Esophagus (tissue), 2 donors: ENCODE data around the gene PYGL. TPM values are rescaled to one million over a fixed set of nuclear protein-coding genes. Genes with fewer than 3 reads are reported as not detected.

Experiments
- H3K27ac ChIP-seq, 2 donors: one replicate each; pipeline ENCODE4 v1.5.1; 2013; ENCODE audit warnings: low read depth in 2 of 2, mild to moderate bottlenecking in 2 of 2, inconsistent platforms in 1 of 2, low read length in 1 of 2, moderate library complexity in 1 of 2
- H3K27me3 ChIP-seq, 2 donors: one replicate each; pipeline ENCODE4 v1.6.1; 2013; ENCODE audit warnings: low read length in 2 of 2, control low read depth in 1 of 2, mild to moderate bottlenecking in 1 of 2; ENCODE audit not compliant: insufficient read depth in 2 of 2, control insufficient read depth in 1 of 2
- H3K36me3 ChIP-seq, 2 donors: one replicate each; pipeline ENCODE4 v1.6.1; 2013; ENCODE audit warnings: low read length in 1 of 2; ENCODE audit not compliant: control insufficient read depth in 2 of 2, insufficient read depth in 2 of 2
- H3K4me1 ChIP-seq, 2 donors: one replicate each; pipeline ENCODE4 v1.6.1; 2013; ENCODE audit warnings: low read length in 1 of 2; ENCODE audit not compliant: control insufficient read depth in 2 of 2, insufficient read depth in 2 of 2
- H3K4me3 ChIP-seq, 2 donors: one replicate each; pipeline ENCODE4 v1.5.1; 2013; ENCODE audit warnings: low read length in 2 of 2, mild to moderate bottlenecking in 2 of 2, low read depth in 1 of 2, moderate library complexity in 1 of 2
- H3K9me3 ChIP-seq, 2 donors: one replicate each; pipeline ENCODE4 v1.6.1; 2013; ENCODE audit warnings: mild to moderate bottlenecking in 2 of 2, low read depth in 1 of 2, low read length in 1 of 2, moderate library complexity in 1 of 2; ENCODE audit not compliant: control insufficient read depth in 2 of 2, insufficient read depth in 1 of 2
- WGBS, 2 donors: extraction: QIAGEN DNeasy Blood & Tissue Kit; methylation state at CpG; one replicate each; pipeline ENCODE4 v1.1.7; 2013; 5-methylcytosine and 5-hydroxymethylcytosine counted together
- polyA plus RNA-seq, 2 donors: library from polyadenylated mRNA; stranded (reverse); fragments of 200-250 nt; gene quantifications; one replicate each; pipeline ENCODE4 v1.2.3, GENCODE V29; 2013
- donor health status: healthy with polysubstance abuse.
- donor health status: Bipolar disorder and iron deficiency.

The PYGL gene
- polyA plus RNA-seq, 2 donors: 35.5 to 69.0 TPM

- whole genome bisulfite sequencing, 2 donors: 54 to 65% methylated on average over 1 of the region's 1 CpG
- H3K27ac ChIP-seq: peak overlapping the region in 1 of 2 donors; percentile 31
- H3K4me1 ChIP-seq: no peaks in the 10 kb centered on the region
- H3K36me3 ChIP-seq: peaks cover 3 to 4% of the 10 kb centered on the region in 2 donors
- no peak overlapping the region for H3K4me3 ChIP-seq
- no peaks in the 10 kb centered on the region for H3K9me3 ChIP-seq
- no peaks in the 10 kb centered on the region for H3K27me3 ChIP-seq
Measured at GRCh38 chr14:50932156-50932555, 12.1 kb downstream of the PYGL start.

- Histone ChIP-seq H3K4me1 (no peaks in the 10 kb centered on the region), H3K36me3 (peaks cover 3 to 4% of the 10 kb centered on the region in 2 donors), H3K27me3 (no peaks in the 10 kb centered on the region), H3K9me3 (no peaks in the 10 kb centered on the region), H3K4me3 (no peak overlapping the region), H3K27ac (no peak overlapping the region)
- WGBS, 2 donors: 95 to 96% methylated on average over 3 of the region's 3 CpGs
Measured at GRCh38 chr14:50931559-50931958, 12.7 kb downstream of the PYGL start.

GRCh38 chr14:50929506-50929905 lies 14.8 kb downstream of the PYGL start:
- H3K36me3 ChIP-seq: peaks cover 3 to 4% of the 10 kb centered on the region in 2 donors
- H3K4me1 ChIP-seq: no peaks in the 10 kb centered on the region
- H3K27me3 ChIP-seq: no peaks in the 10 kb centered on the region
- no peak overlapping the region for H3K4me3 ChIP-seq
- H3K27ac ChIP-seq: no peak overlapping the region
- WGBS, 2 donors: 74 to 98% methylated on average over 2 of the region's 2 CpGs
- no peaks in the 10 kb centered on the region for H3K9me3 ChIP-seq

- 89 to 90% methylated on average over 6 of the region's 6 CpGs for WGBS, 2 donors
- peaks cover 3 to 6% of the 10 kb centered on the region in 2 donors for H3K36me3 ChIP-seq
- H3K9me3 ChIP-seq: no peaks in the 10 kb centered on the region
- H3K27ac ChIP-seq: no peak overlapping the region
- H3K27me3 ChIP-seq: no peaks in the 10 kb centered on the region
- H3K4me3 ChIP-seq: no peak overlapping the region
- H3K4me1 ChIP-seq: no peaks in the 10 kb centered on the region
Measured at GRCh38 chr14:50928002-50928635, 16.2 kb downstream of the PYGL start.

- H3K4me1 ChIP-seq: no peaks in the 10 kb centered on the region
- no peaks in the 10 kb centered on the region for H3K9me3 ChIP-seq
- H3K27me3 ChIP-seq: no peaks in the 10 kb centered on the region
- no peak overlapping the region for H3K4me3 ChIP-seq
- H3K36me3 ChIP-seq: peaks cover 8 to 9% of the 10 kb centered on the region in 2 donors
- no peak overlapping the region for H3K27ac ChIP-seq
- WGBS, 2 donors: 84 to 87% methylated on average over 3 of the region's 3 CpGs
Measured at GRCh38 chr14:50926851-50927386, 17.4 kb downstream of the PYGL start.

GRCh38 chr14:50924843-50925242 lies 19.4 kb downstream of the PYGL start:
- no peak overlapping the region for H3K27ac ChIP-seq
- H3K27me3 ChIP-seq: no peaks in the 10 kb centered on the region
- WGBS, 2 donors: 70 to 79% methylated on average over 4 of the region's 4 CpGs
- H3K9me3 ChIP-seq: no peaks in the 10 kb centered on the region
- peaks cover 8 to 9% of the 10 kb centered on the region in 2 donors for H3K36me3 ChIP-seq
- no peaks in the 10 kb centered on the region for H3K4me1 ChIP-seq
- H3K4me3 ChIP-seq: no peak overlapping the region

GRCh38 chr14:50924236-50924635 lies 20.0 kb downstream of the PYGL start:
- Histone ChIP-seq H3K4me3 (no peak overlapping the region), H3K4me1 (no peaks in the 10 kb centered on the region), H3K9me3 (no peaks in the 10 kb centered on the region), H3K27me3 (no peaks in the 10 kb centered on the region), H3K36me3 (peaks cover 8 to 9% of the 10 kb centered on the region in 2 donors), H3K27ac (no peak overlapping the region)
- WGBS, 2 donors: 62 to 71% methylated on average over 6 of the region's 6 CpGs

GRCh38 chr14:50922803-50923202 lies 21.5 kb downstream of the PYGL start:
- Histone ChIP-seq H3K27me3 (no peaks in the 10 kb centered on the region), H3K4me3 (no peak overlapping the region), H3K36me3 (peaks cover 5% of the 10 kb centered on the region in 2 donors), H3K4me1 (no peaks in the 10 kb centered on the region), H3K27ac (no peak overlapping the region), H3K9me3 (no peaks in the 10 kb centered on the region)
- WGBS, 2 donors: 84 to 85% methylated on average over 2 of the region's 2 CpGs

GRCh38 chr14:50920482-50921230 lies 23.6 kb downstream of the PYGL start:
- 82 to 83% methylated on average over 9 of the region's 9 CpGs for WGBS, 2 donors
- no peaks in the 10 kb centered on the region for H3K4me1 ChIP-seq
- H3K9me3 ChIP-seq: no peaks in the 10 kb centered on the region
- H3K4me3 ChIP-seq: no peak overlapping the region
- no peak overlapping the region for H3K27ac ChIP-seq
- peaks cover 9 to 17% of the 10 kb centered on the region in 2 donors for H3K36me3 ChIP-seq
- H3K27me3 ChIP-seq: no peaks in the 10 kb centered on the region
